Nephron progenitor cell (in vitro differentiated cells): ENCODE results near the gene METTL25B.

Source experiments
- DNase-seq: peaks from one replicate; pipeline ENCODE4 v3.0.0; 2021
- H3K27ac Mint-ChIP-seq: 2 replicates; pipeline ENCODE4 v1.8.0; 2021; ENCODE audit warnings: mild to moderate bottlenecking, moderate library complexity, mixed read lengths
- H3K27me3 Mint-ChIP-seq: 2 replicates; pipeline ENCODE4 v1.8.0; 2021; ENCODE audit warnings: mild to moderate bottlenecking, low read depth, mixed read lengths; ENCODE audit not compliant: poor library complexity
- H3K36me3 Mint-ChIP-seq: 2 replicates; pipeline ENCODE4 v1.8.0; 2021; ENCODE audit warnings: low read depth, mixed read lengths
- H3K4me1 Mint-ChIP-seq: 2 replicates; pipeline ENCODE4 v1.8.0; 2021; ENCODE audit warnings: mixed read lengths
- H3K4me3 Mint-ChIP-seq: 2 replicates; pipeline ENCODE4 v1.8.0; 2021; ENCODE audit warnings: mild to moderate bottlenecking, moderate library complexity, mixed read lengths
- H3K9me3 Mint-ChIP-seq: 2 replicates; pipeline ENCODE4 v1.8.0; 2021; ENCODE audit warnings: mild to moderate bottlenecking, moderate library complexity, mixed read lengths
- TF ChIP-seq, protein P1 (sequence below): fragments of 200-600 bp; sonication (generic); IDR thresholded peaks from 2 replicates; pipeline ENCODE4 v1.5.0; 2021; ENCODE audit warnings: antibody characterized with exemption

Gene METTL25B

DNA sequence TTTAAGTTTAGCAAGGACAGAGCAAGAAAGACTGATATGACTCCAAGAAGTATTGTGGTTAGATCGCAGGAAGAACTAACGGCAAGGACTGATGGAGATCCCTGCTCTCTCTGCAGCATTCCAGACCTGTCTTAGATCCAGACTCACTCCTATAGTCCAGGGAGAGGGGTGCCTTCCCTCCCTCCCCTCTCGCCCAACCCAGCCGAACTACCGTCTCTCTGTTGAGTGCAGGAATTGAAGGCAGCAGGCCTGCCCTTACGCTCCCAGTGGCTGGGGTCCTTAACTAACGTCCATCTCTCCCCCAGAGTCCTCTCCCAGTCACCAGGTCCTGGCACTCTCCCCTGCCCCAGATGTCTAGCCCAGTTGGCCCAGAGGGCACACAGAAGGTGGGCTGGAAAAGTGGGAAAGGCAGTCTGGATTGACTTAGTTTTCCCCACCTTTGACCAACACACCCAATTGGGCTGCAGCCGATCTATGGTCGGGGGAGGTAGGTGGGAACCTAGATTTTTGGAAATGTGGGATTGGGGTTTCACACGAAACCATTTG, 24.0 kb upstream of the METTL25B start:
- Mint-ChIP-seq H3K4me1 (peaks cover 82% of the 10 kb centered on the region), H3K27me3 (peaks cover under 1% of the 10 kb centered on the region), H3K36me3 (peaks cover 38% of the 10 kb centered on the region), H3K9me3 (no peaks in the 10 kb centered on the region), H3K27ac (peak overlapping the region; percentile 62), H3K4me3 (peak overlapping the region; percentile 95)
- DNase-seq: no peak
- TF ChIP-seq, protein P1, sequence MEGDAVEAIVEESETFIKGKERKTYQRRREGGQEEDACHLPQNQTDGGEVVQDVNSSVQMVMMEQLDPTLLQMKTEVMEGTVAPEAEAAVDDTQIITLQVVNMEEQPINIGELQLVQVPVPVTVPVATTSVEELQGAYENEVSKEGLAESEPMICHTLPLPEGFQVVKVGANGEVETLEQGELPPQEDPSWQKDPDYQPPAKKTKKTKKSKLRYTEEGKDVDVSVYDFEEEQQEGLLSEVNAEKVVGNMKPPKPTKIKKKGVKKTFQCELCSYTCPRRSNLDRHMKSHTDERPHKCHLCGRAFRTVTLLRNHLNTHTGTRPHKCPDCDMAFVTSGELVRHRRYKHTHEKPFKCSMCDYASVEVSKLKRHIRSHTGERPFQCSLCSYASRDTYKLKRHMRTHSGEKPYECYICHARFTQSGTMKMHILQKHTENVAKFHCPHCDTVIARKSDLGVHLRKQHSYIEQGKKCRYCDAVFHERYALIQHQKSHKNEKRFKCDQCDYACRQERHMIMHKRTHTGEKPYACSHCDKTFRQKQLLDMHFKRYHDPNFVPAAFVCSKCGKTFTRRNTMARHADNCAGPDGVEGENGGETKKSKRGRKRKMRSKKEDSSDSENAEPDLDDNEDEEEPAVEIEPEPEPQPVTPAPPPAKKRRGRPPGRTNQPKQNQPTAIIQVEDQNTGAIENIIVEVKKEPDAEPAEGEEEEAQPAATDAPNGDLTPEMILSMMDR: no peak

DNA sequence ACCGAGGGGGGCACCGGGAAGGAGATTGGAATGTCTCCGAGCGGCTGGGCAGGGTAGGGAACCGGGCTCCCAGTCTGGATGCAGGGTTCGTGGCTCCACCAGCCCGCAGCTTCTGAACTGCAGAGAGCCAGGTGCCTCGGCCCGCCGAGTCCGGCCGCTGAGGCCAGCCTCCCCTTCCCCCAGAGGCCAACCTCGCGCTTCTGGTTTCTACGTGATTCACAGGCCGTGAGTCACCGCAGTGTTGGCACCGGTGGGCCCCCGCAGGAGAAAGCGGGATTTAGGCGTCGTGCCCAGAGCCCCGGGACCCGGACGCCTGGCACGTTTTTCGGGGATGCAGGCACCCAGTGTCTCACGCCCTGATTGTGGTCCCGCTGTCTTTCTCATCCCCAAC, 23.3 kb upstream of the METTL25B start:
- Mint-ChIP-seq H3K9me3 (no peaks in the 10 kb centered on the region), H3K27ac (peak overlapping the region; percentile 98), H3K4me1 (peaks cover 82% of the 10 kb centered on the region), H3K4me3 (peak overlapping the region; percentile 95), H3K27me3 (peaks cover 3% of the 10 kb centered on the region), H3K36me3 (peaks cover 31% of the 10 kb centered on the region)
- TF ChIP-seq, protein P1: no peak
- peak; percentile 50 for DNase-seq

DNA sequence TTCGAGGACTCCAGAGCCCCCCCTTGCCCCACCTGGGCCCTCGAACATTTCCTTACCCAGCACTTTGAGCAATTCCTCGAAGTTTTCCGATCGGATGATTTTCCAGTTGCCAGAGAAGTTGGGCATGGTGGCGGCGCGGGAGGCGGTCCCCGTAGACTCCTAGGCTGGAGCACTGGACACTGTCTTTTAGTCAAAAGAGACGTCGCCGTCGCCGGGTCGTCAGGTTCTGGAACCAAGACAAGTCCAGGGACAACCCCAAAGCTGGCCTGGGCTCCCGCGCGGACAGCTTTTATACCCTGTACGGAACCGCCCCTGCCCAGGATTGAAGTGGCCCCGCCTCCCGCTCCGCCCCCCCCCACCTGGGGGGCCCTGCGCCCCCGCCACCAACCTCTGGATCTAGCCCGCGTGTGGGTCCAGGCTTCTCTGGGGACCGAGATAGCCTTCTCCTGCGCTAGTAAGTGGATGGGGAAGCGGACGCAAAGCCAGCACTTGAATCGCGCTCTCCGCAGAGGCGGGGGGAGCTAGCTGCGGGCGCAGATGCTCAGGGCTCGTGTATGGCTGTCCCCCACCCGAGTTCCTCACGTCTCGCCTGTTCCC, 22.9 kb upstream of the METTL25B start, which contains the start of gene CRABP2:
CRABP2 (minus strand) TSS at position 263 of the 597 bp plus-strand sequence; CDS start at position 126, 137 bp downstream.
- no peaks in the 10 kb centered on the region for H3K9me3 Mint-ChIP-seq

DNA sequence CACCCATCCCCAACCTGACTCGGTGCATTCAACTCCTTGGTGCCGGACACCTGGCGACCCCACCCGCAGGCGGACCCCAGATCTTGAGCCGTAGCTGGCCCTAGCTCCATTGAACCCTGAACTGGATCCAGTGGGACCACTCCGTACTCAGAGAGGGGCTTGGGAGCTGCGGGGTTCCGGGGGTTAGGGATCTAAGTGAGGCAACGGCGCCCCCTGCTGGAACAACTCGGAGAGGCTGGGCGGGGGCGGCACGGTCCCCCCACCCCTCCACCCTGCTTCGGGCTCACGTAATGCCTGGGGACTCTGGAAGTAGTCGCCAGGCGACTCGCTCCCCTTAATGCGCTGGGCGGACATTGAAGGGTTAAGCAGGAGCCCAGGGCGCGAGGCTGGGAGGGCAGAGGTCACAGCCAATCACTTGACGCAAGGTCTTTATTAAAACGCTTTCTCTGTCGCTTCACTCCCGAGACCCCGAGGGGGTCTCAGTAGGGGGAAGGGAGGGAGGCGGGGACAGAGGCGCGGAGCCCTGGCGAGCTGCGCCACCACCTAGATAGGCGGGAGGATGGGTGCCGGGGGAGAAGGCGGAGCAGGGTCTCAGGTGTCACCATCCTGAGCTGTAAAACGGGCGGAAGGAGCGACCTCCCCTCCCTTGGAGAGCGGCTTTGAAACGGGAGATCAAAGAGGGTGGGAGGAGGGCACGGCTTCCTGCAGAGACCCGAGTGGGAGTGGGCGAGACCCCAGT, 22.2 kb upstream of the METTL25B start:
- peaks cover 3% of the 10 kb centered on the region for H3K27me3 Mint-ChIP-seq
- peaks cover 21% of the 10 kb centered on the region for H3K36me3 Mint-ChIP-seq
- H3K9me3 Mint-ChIP-seq: no peaks in the 10 kb centered on the region
- peak overlapping the region; percentile 95 for H3K4me3 Mint-ChIP-seq
- H3K27ac Mint-ChIP-seq: peak overlapping the region; percentile 99
- peak; percentile 97 for DNase-seq
- TF ChIP-seq, protein P1: peak; percentile 90
- peaks cover 82% of the 10 kb centered on the region for H3K4me1 Mint-ChIP-seq

More for the DNA sequence above, 22.9 kb upstream of the METTL25B start, which contains the start of gene CRABP2:
- peaks cover 26% of the 10 kb centered on the region for H3K36me3 Mint-ChIP-seq
- DNase-seq: peak; percentile 73
- H3K27ac Mint-ChIP-seq: peak within 1 kb of the TSS; percentile 99
- peaks cover 3% of the 10 kb centered on the region for H3K27me3 Mint-ChIP-seq
- H3K4me1 Mint-ChIP-seq: peaks cover 82% of the 10 kb centered on the region
- H3K4me3 Mint-ChIP-seq: peak within 1 kb of the TSS; percentile 95
- TF ChIP-seq, protein P1: no peak

DNA sequence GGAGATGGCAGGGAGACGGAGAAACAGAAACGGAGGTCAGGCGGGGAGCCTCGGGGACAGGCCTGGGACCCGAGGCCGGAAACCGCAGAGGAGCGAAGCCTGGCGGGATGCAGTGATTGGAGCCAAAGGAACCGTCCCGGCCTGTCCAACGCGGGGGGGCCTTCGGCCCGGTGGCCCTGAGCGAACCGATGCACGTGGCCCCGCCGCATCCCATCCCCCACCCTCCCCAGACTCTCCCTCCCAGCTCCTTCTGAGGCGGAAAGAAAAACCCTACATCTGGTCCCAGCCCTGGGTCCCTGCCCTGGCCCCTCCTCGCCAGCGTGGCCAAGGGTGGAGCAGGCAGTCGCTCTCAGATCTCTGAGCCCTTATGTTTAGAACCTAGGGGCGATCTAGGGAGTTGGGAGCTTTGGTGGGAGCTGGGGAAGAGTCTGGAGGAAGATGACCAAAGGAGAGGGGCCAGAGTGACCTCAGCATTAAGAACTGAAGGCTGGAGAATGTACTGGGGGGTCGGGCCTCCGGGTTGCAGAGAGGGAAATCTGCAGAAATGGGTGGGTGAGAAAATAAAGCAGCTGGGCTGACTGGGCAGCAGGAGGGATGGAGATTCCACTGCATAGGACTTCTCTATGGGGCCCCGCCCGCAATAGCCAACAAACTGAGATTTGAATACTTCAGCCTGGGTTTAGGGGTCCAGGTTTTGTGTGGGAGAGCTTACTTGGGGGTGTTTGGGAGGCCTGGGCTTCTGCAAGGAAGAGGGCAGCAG, 21.4 kb upstream of the METTL25B start:
- Mint-ChIP-seq H3K27me3 (peaks cover 3% of the 10 kb centered on the region), H3K4me3 (peak overlapping the region; percentile 95), H3K36me3 (peaks cover 14% of the 10 kb centered on the region), H3K27ac (peak overlapping the region; percentile 99), H3K9me3 (no peaks in the 10 kb centered on the region), H3K4me1 (peaks cover 82% of the 10 kb centered on the region)
- TF ChIP-seq, protein P1: no peak
- DNase-seq: peak; percentile 82
